ENCODE results near the gene PIM1. TPM values are rescaled to one million over a fixed set of nuclear protein-coding genes. Genes with fewer than 3 reads are reported as not detected.
A peak's percentile ranks its signal among the peaks of the same experiment; 100 is the strongest.

PIM1 gene
- total and polyA plus RNA-seq, 8 donors = 13.1 to 89.8 (median 20.9) TPM

GRCh38 chr6:37155394-37156312, 14.3 kb upstream of the PIM1 start:
- DNase-seq (no peak), ATAC-seq (peak; percentile 44)
- no peaks in the 10 kb centered on the region for H3K9me3 ChIP-seq
- intact Hi-C loops (cut with DNase I) = no loop called here
- TF ChIP-seq, protein P1, sequence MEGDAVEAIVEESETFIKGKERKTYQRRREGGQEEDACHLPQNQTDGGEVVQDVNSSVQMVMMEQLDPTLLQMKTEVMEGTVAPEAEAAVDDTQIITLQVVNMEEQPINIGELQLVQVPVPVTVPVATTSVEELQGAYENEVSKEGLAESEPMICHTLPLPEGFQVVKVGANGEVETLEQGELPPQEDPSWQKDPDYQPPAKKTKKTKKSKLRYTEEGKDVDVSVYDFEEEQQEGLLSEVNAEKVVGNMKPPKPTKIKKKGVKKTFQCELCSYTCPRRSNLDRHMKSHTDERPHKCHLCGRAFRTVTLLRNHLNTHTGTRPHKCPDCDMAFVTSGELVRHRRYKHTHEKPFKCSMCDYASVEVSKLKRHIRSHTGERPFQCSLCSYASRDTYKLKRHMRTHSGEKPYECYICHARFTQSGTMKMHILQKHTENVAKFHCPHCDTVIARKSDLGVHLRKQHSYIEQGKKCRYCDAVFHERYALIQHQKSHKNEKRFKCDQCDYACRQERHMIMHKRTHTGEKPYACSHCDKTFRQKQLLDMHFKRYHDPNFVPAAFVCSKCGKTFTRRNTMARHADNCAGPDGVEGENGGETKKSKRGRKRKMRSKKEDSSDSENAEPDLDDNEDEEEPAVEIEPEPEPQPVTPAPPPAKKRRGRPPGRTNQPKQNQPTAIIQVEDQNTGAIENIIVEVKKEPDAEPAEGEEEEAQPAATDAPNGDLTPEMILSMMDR (IDR thresholded peaks at IDR 0.05) = no peak
- H3K27ac ChIP-seq = no peak overlapping the region
- no peaks in the 10 kb centered on the region for H3K27me3 ChIP-seq
- peaks cover 0 to 8% of the 10 kb centered on the region in 2 donors for H3K4me1 ChIP-seq
- no peaks in the 10 kb centered on the region for H3K36me3 ChIP-seq
- no peak overlapping the region for H3K4me3 ChIP-seq

DNA sequence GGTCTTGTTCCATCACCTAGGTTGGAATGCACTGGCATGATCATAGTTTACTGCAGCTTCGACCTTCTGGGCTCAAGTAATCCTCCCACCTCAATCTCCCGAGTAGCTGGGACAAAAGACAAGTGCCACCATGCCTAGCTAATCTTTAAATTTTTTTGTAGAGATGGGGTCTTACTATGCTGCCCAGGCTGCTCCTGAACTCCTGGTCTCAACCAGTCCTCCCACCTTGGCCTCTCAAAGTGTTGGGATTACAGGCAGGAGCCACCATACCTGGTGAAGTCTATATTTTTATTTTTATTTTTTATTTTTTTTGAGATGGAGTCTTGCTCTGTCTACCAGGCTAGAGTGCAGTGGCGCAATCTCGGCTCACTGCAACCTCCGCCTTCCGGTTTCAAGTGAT, 11.4 kb upstream of the PIM1 start:
- no peaks in the 10 kb centered on the region for H3K36me3 ChIP-seq
- TF ChIP-seq, protein P1 (IDR thresholded peaks at IDR 0.05) = no peak
- intact Hi-C loops (cut with DNase I) = no loop called here
- ATAC-seq = no peak
- no peak for DNase-seq
- H3K9me3 ChIP-seq = no peaks in the 10 kb centered on the region
- H3K4me1 ChIP-seq = peaks cover 0 to 19% of the 10 kb centered on the region in 2 donors
- no peaks in the 10 kb centered on the region for H3K27me3 ChIP-seq
- no peak overlapping the region for H3K4me3 ChIP-seq
- H3K27ac ChIP-seq = no peak overlapping the region

DNA sequence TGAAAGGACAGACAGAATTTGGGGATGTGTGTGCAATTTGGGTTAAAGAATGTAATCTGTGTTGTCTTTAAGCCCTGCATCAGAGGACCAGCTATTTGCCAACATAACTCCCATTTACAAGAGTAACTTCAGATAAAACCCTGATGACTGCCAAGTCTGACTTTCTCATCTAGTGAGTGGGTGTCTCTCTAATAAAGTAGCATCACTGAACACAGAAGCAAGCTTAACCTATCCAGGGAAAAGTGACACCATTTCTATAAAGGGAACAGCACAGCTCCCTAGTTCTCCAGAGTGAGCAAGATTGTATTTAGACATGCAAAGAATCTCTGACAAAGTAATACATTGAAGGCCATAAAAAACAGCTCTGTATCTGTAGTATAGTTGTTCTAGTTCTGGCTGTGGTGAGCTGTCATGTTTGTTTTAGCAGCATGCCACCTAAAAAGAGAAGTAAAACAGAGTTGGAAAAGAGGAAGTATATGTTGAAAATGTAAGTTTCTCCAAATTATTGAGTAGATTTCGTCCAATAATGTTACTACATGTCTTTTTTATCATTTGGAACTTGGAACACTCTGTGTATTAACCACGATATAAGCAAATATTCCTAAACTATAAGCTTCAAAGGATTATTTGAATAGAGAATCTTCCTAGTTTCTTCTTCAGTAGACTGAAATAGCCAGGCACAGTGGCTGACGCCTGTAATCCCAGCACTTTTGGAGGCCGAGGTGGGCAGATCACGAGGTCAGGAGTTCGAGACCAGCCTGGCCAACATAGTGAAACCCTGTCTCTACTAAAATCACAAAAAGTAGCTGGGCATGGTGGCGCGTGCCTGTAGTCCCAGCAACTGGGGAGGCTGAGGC, 8.8 kb upstream of the PIM1 start:
- DNase-seq (no peak), ATAC-seq (peak; percentile 44)
- peak overlapping the region; percentile 9 to 71 for H3K27ac ChIP-seq
- no peaks in the 10 kb centered on the region for H3K9me3 ChIP-seq
- no peak overlapping the region for H3K4me3 ChIP-seq
- no peaks in the 10 kb centered on the region for H3K36me3 ChIP-seq
- peaks cover 0 to 14% of the 10 kb centered on the region in 2 donors for H3K4me1 ChIP-seq
- H3K27me3 ChIP-seq = no peaks in the 10 kb centered on the region
- intact Hi-C loops (cut with DNase I) = no loop called here
- TF ChIP-seq, protein P1 (IDR thresholded peaks at IDR 0.05) = no peak

GRCh38 chr6:37162740-37163139, 7.2 kb upstream of the PIM1 start:
- H3K27ac ChIP-seq = no peak overlapping the region
- intact Hi-C loops (cut with DNase I) = no loop called here
- peaks cover 0 to 15% of the 10 kb centered on the region in 2 donors for H3K4me1 ChIP-seq
- ATAC-seq (no peak), DNase-seq (no peak)
- no peaks in the 10 kb centered on the region for H3K36me3 ChIP-seq
- no peaks in the 10 kb centered on the region for H3K27me3 ChIP-seq
- no peaks in the 10 kb centered on the region for H3K9me3 ChIP-seq
- no peak overlapping the region for H3K4me3 ChIP-seq
- TF ChIP-seq, protein P1 (IDR thresholded peaks at IDR 0.05) = no peak

Data from left lung (tissue), 10 donors.